ENCODE results near the gene CNGA1. TPM values are rescaled to one million over a fixed set of nuclear protein-coding genes. Genes with fewer than 3 reads are reported as not detected.

CNGA1 gene
- total RNA-seq, 1 donor from 2014 or later, result not detected

DNA sequence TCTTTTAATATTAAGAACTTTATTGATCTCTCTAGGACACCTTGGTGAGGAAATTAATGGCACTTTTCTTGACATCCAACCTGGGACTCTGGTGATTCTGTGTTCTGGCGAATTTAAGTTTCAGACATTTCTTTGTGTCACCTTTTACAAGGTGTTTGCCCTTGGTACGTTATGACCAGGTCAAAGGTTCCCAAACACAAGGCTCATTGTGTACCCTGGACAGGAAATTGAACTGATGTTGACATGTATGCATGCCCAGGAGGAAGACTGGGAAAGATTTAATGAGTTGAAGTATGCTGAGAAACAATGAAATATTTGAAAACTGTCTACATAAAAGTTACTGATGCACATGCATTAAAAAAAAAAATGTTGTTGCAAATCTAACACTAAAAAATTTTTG is 22.2 kb upstream of the CNGA1 start:
- Mint-ChIP-seq H3K27me3 (ENCODE audit: unreplicated experiment) (peaks cover 4% of the 10 kb centered on the region), H3K4me1 (ENCODE audit: low read depth, unreplicated experiment) (no peaks in the 10 kb centered on the region), H3K9me3 (ENCODE audit: unreplicated experiment) (no peaks in the 10 kb centered on the region), H3K36me3 (ENCODE audit: unreplicated experiment) (no peaks in the 10 kb centered on the region), H3K27ac (ENCODE audit: unreplicated experiment) (no peak overlapping the region), H3K4me3 (ENCODE audit: unreplicated experiment) (no peak overlapping the region)
- TF ChIP-seq, protein P1, sequence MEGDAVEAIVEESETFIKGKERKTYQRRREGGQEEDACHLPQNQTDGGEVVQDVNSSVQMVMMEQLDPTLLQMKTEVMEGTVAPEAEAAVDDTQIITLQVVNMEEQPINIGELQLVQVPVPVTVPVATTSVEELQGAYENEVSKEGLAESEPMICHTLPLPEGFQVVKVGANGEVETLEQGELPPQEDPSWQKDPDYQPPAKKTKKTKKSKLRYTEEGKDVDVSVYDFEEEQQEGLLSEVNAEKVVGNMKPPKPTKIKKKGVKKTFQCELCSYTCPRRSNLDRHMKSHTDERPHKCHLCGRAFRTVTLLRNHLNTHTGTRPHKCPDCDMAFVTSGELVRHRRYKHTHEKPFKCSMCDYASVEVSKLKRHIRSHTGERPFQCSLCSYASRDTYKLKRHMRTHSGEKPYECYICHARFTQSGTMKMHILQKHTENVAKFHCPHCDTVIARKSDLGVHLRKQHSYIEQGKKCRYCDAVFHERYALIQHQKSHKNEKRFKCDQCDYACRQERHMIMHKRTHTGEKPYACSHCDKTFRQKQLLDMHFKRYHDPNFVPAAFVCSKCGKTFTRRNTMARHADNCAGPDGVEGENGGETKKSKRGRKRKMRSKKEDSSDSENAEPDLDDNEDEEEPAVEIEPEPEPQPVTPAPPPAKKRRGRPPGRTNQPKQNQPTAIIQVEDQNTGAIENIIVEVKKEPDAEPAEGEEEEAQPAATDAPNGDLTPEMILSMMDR (IDR thresholded peaks at IDR 0.05; ENCODE audit: partially characterized antibody, unreplicated experiment), result no peak
- no peak for DNase-seq

DNA sequence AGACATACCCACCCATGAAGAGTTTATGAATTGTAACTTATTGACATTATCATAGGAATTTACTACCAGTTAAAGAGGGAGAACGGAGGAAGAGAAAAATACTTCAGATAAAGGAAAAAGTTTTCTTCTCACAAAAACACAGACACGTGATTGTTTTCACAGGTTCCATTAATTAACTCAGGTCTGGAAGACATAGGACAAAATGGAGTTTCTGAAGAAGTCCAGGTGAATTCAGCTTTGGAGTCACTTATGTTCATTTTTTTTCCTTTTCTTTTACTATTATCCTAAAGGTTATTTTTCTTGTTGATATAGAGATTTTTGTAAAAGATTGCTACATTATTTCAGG is 20.6 kb upstream of the CNGA1 start:
- Mint-ChIP-seq H3K36me3 (ENCODE audit: unreplicated experiment) (no peaks in the 10 kb centered on the region), H3K27ac (ENCODE audit: unreplicated experiment) (no peak overlapping the region), H3K27me3 (ENCODE audit: unreplicated experiment) (peaks cover 4% of the 10 kb centered on the region), H3K4me3 (ENCODE audit: unreplicated experiment) (no peak overlapping the region), H3K4me1 (ENCODE audit: low read depth, unreplicated experiment) (no peaks in the 10 kb centered on the region), H3K9me3 (ENCODE audit: unreplicated experiment) (no peaks in the 10 kb centered on the region)
- TF ChIP-seq, protein P1 (IDR thresholded peaks at IDR 0.05; ENCODE audit: partially characterized antibody, unreplicated experiment), result no peak
- no peak for DNase-seq

DNA sequence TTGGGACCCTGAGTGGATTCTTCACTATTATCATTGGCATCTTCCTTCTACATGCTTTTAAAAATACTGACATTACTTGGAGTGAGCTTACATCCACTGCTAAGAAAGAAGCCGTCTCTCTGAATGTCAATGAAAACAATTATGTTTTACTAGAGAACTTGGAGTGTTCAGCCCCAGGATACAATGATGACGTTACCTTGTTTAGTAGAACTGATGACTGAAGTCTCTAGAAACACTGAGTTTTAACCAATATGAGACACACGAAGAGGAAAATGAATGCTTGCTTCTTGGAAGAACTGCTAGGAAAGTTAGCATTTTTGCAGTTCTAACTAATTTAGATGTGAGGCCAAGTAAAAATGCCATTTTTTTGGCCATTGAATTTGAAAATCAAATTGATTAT is 19.5 kb upstream of the CNGA1 start:
- no peaks in the 10 kb centered on the region for H3K36me3 Mint-ChIP-seq (ENCODE audit: unreplicated experiment)
- no peaks in the 10 kb centered on the region for H3K27me3 Mint-ChIP-seq (ENCODE audit: unreplicated experiment)
- H3K4me3 Mint-ChIP-seq (ENCODE audit: unreplicated experiment), result no peak overlapping the region
- H3K9me3 Mint-ChIP-seq (ENCODE audit: unreplicated experiment), result no peaks in the 10 kb centered on the region
- no peaks in the 10 kb centered on the region for H3K4me1 Mint-ChIP-seq (ENCODE audit: low read depth, unreplicated experiment)
- no peak for DNase-seq
- no peak overlapping the region for H3K27ac Mint-ChIP-seq (ENCODE audit: unreplicated experiment)
- TF ChIP-seq, protein P1 (IDR thresholded peaks at IDR 0.05; ENCODE audit: partially characterized antibody, unreplicated experiment), result no peak

DNA sequence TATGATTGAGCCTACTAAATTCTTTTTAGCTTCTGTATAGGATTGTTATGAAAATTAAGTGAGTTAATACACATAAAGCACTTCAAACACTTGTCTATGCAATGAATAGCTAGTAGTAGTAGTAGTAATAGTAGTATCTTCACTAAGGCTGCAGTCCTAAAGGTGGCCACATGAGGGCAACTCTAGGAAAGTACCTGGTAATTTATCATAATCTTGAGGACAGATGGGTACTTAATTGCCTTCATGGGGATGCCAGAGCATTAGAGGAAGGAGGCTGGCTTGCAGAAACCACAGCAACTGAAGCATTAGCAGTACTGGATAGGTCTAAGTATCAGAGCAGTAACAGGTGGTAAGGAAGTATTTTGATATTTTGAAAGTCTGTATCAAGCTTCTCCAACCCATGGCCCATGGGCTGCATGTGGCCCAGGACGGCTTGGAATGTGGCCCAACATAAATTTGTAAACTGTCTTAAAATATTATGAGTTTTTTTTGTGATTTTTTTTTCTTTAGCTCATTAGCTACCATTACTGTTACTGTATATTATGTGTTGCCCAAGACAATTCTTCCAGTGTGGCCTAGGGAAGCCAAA is 17.4 kb upstream of the CNGA1 start:
- no peaks in the 10 kb centered on the region for H3K36me3 Mint-ChIP-seq (ENCODE audit: unreplicated experiment)
- H3K4me3 Mint-ChIP-seq (ENCODE audit: unreplicated experiment), result no peak overlapping the region
- no peaks in the 10 kb centered on the region for H3K27me3 Mint-ChIP-seq (ENCODE audit: unreplicated experiment)
- H3K4me1 Mint-ChIP-seq (ENCODE audit: low read depth, unreplicated experiment), result peaks cover under 1% of the 10 kb centered on the region
- no peak overlapping the region for H3K27ac Mint-ChIP-seq (ENCODE audit: unreplicated experiment)
- no peaks in the 10 kb centered on the region for H3K9me3 Mint-ChIP-seq (ENCODE audit: unreplicated experiment)
- TF ChIP-seq, protein P1 (IDR thresholded peaks at IDR 0.05; ENCODE audit: partially characterized antibody, unreplicated experiment), result peak; percentile 73
- DNase-seq, result no peak

DNA sequence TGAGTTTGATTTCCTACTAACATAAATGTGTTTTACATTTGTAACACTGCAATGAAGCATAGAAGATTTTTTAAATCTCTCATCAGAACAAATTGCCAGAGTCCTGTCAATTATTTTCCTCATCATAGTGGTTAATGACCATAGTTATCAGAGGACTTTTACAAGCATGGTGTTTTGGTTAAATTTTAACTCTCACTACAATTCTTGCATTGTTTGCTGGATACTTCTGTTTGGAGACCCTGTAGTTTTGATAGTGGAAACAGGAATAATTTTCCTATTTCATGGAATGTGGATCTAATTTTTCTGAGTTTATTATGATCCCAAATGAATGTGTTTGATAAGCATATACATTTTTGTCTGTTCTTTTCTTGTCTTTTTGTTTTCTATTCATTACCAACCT is 16.9 kb upstream of the CNGA1 start:
- no peak for DNase-seq
- TF ChIP-seq, protein P1 (IDR thresholded peaks at IDR 0.05; ENCODE audit: partially characterized antibody, unreplicated experiment), result no peak
- H3K27me3 Mint-ChIP-seq (ENCODE audit: unreplicated experiment), result no peaks in the 10 kb centered on the region
- no peak overlapping the region for H3K27ac Mint-ChIP-seq (ENCODE audit: unreplicated experiment)
- peaks cover 4% of the 10 kb centered on the region for H3K4me1 Mint-ChIP-seq (ENCODE audit: low read depth, unreplicated experiment)
- H3K9me3 Mint-ChIP-seq (ENCODE audit: unreplicated experiment), result no peaks in the 10 kb centered on the region
- no peak overlapping the region for H3K4me3 Mint-ChIP-seq (ENCODE audit: unreplicated experiment)
- no peaks in the 10 kb centered on the region for H3K36me3 Mint-ChIP-seq (ENCODE audit: unreplicated experiment)
